ENCODE measurements around the gene NR4A1.

DNA sequence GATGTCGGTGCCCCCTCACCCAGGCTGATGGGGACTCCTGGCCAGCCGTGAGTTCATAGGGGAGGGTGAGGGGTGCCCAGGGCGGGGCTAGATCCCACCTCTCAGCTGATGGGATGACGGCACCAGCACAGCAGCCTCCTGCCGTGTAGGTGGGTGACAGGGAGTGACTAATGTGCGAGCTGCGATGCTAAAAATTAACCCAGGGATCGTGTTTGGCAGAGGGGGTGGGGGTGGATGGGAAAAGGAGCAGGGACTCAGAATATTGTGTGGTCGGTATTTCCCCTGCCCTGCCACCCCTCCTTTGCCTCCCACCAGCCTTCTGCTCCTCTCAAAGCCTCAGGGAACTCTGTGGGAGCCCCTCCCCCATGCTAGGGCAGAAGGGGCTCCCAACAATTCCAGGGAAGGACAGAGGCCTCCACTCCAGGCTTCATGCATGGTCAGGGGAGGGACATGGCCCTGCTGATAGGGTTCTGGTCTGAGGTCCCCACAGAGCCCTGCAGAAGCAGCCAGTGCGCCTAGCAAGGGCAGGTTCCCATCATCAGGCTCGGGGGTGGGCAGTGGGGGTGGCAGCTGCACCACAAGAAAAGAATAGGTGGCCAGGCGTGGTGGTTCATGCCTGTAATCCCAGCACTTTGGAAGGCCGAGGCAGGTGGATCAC is 32.0 kb upstream of the NR4A1 start:
- no peak for TF ChIP-seq ZNF777 (tag by site-specific recombination; IDR thresholded peaks at IDR 0.05; ENCODE audit: borderline replicate concordance)
- TF ChIP-seq ZNF146 (tag by site-specific recombination; IDR thresholded peaks at IDR 0.05) = no peak
- TF ChIP-seq, protein P1, sequence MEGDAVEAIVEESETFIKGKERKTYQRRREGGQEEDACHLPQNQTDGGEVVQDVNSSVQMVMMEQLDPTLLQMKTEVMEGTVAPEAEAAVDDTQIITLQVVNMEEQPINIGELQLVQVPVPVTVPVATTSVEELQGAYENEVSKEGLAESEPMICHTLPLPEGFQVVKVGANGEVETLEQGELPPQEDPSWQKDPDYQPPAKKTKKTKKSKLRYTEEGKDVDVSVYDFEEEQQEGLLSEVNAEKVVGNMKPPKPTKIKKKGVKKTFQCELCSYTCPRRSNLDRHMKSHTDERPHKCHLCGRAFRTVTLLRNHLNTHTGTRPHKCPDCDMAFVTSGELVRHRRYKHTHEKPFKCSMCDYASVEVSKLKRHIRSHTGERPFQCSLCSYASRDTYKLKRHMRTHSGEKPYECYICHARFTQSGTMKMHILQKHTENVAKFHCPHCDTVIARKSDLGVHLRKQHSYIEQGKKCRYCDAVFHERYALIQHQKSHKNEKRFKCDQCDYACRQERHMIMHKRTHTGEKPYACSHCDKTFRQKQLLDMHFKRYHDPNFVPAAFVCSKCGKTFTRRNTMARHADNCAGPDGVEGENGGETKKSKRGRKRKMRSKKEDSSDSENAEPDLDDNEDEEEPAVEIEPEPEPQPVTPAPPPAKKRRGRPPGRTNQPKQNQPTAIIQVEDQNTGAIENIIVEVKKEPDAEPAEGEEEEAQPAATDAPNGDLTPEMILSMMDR (tag by site-specific recombination; IDR thresholded peaks at IDR 0.05) = no peak
- TF ChIP-seq REPIN1 (tag by site-specific recombination; IDR thresholded peaks at IDR 0.05; ENCODE audit: low read depth) = no peak
- TF ChIP-seq ZNF677 (tag by site-specific recombination; IDR thresholded peaks at IDR 0.05) = no peak
- TF ChIP-seq ZNF114 (tag by site-specific recombination; IDR thresholded peaks at IDR 0.05) = no peak
- TF ChIP-seq KLF16 (tag by site-specific recombination; IDR thresholded peaks at IDR 0.05) = no peak
- TF ChIP-seq ZNF175 (tag by site-specific recombination; IDR thresholded peaks at IDR 0.05) = no peak
- TF ChIP-seq, protein P2, sequence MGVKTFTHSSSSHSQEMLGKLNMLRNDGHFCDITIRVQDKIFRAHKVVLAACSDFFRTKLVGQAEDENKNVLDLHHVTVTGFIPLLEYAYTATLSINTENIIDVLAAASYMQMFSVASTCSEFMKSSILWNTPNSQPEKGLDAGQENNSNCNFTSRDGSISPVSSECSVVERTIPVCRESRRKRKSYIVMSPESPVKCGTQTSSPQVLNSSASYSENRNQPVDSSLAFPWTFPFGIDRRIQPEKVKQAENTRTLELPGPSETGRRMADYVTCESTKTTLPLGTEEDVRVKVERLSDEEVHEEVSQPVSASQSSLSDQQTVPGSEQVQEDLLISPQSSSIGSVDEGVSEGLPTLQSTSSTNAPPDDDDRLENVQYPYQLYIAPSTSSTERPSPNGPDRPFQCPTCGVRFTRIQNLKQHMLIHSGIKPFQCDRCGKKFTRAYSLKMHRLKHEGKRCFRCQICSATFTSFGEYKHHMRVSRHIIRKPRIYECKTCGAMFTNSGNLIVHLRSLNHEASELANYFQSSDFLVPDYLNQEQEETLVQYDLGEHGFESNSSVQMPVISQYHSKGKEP (tag by site-specific recombination; IDR thresholded peaks at IDR 0.05) = no peak
- TF ChIP-seq ZFP41 (tag by site-specific recombination; IDR thresholded peaks at IDR 0.05; ENCODE audit: borderline replicate concordance) = no peak
- no peak for TF ChIP-seq ZNF274 (IDR thresholded peaks at IDR 0.05; ENCODE audit: low read length)
- no peak for TF ChIP-seq ZNF274 (tag by site-specific recombination; IDR thresholded peaks at IDR 0.05; ENCODE audit: borderline replicate concordance)
- TF ChIP-seq, protein P3, sequence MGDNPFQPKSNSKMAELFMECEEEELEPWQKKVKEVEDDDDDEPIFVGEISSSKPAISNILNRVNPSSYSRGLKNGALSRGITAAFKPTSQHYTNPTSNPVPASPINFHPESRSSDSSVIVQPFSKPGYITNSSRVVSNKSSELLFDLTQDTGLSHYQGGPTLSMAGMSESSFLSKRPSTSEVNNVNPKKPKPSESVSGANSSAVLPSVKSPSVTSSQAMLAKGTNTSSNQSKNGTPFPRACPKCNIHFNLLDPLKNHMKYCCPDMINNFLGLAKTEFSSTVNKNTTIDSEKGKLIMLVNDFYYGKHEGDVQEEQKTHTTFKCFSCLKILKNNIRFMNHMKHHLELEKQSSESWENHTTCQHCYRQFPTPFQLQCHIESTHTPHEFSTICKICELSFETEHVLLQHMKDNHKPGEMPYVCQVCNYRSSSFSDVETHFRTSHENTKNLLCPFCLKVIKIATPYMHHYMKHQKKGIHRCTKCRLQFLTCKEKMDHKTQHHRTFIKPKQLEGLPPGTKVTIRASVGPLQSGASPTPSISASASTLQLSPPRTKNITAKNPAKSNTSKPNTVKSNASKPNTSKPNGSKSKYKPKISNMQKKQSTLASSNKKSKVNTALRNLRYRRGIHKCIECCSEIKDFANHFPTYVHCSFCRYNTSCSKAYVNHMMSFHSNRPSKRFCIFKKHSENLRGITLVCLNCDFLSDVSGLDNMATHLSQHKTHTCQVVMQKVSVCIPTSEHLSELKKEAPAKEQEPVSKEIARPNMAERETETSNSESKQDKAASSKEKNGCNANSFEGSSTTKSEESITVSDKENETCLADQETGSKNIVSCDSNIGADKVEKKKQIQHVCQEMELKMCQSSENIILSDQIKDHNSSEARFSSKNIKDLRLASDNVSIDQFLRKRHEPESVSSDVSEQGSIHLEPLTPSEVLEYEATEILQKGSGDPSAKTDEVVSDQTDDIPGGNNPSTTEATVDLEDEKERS (tag by site-specific recombination; IDR thresholded peaks at IDR 0.05) = no peak
- no peak for TF ChIP-seq ZBTB21 (tag by site-specific recombination; IDR thresholded peaks at IDR 0.05)
- no peak for TF ChIP-seq ZNF747 (tag by site-specific recombination; IDR thresholded peaks at IDR 0.05)
